ENCODE measurements around the gene COG1. TPM values are rescaled to one million over a fixed set of nuclear protein-coding genes. Genes with fewer than 3 reads are reported as not detected.

The COG1 gene
- total and polyA plus RNA-seq, 9 of the 15 experiments (the other 6 are each of a cell fraction or from before 2014, with no cell fraction given), result 9.5 to 26.8 (median 12.9) TPM

GRCh38 chr17:73192894-73193701 is at the start of gene COG1 (continued):
- peak; percentile 96 for TF ChIP-seq VEZF1 (CRISPR knock-in tag; IDR thresholded peaks at IDR 0.05)
- no peak for TF ChIP-seq SRSF9 (IDR thresholded peaks at IDR 0.05; ENCODE audit: borderline replicate concordance, low read depth, low read length)
- no peak for TF ChIP-seq EP300 (IDR thresholded peaks at IDR 0.05; ENCODE audit: low read length)
- TF ChIP-seq ATF7 (IDR thresholded peaks at IDR 0.05), result peak; percentile 47; the same call in 1 of the 2 replicates
- no peak for TF ChIP-seq ZBTB1 (CRISPR knock-in tag; IDR thresholded peaks at IDR 0.05; ENCODE audit: borderline replicate concordance, low read depth)
- no peak for TF ChIP-seq HINFP (tag; conservative IDR thresholded peaks at IDR 0.05; ENCODE audit: low read depth)
- no peak; the same call in 1 of the 2 replicates for TF ChIP-seq CTBP1 (IDR thresholded peaks at IDR 0.05; ENCODE audit: borderline replicate concordance)
- no peak for TF ChIP-seq SOX6 (IDR thresholded peaks at IDR 0.05)
- TF ChIP-seq ZNF77 (CRISPR knock-in tag; IDR thresholded peaks at IDR 0.05), result no peak
- no peak for TF ChIP-seq ATF3 (IDR thresholded peaks at IDR 0.05)
- TF ChIP-seq ATF3 (CRISPR knock-in tag; conservative IDR thresholded peaks at IDR 0.05), result no peak
- no peak for TF ChIP-seq IRF9 (tag; IDR thresholded peaks at IDR 0.05)
- TF ChIP-seq MAZ (CRISPR knock-in tag; conservative IDR thresholded peaks at IDR 0.05 in 1 of 2, IDR thresholded peaks at IDR 0.05 in 1 of 2), result peak; percentile 59 to 72; a peak in 3 of 4 replicates
- TF ChIP-seq ZNF766 (CRISPR knock-in tag; conservative IDR thresholded peaks at IDR 0.05), result no peak
- no peak for TF ChIP-seq ZNF347 (CRISPR knock-in tag; IDR thresholded peaks at IDR 0.05; ENCODE audit: low read depth)
- no peak for TF ChIP-seq TFE3 (CRISPR knock-in tag; IDR thresholded peaks at IDR 0.05)
- TF ChIP-seq ZNF146 (CRISPR knock-in tag; IDR thresholded peaks at IDR 0.05; ENCODE audit: unreplicated experiment), result no peak
- no peak for TF ChIP-seq KLF10 (CRISPR knock-in tag; IDR thresholded peaks at IDR 0.05)
- TF ChIP-seq HMGXB4 (CRISPR knock-in tag; IDR thresholded peaks at IDR 0.05), result no peak

Data from K562 (cell line).